Panc1 (cell line): ENCODE results near the gene RPLP1.

Experiments
- POLR2AphosphoS5 ChIP-seq: IDR thresholded peaks from 2 replicates; pipeline ENCODE4 v1.6.1; 2012; ENCODE audit warnings: mild to moderate bottlenecking, low read depth, low read length, moderate library complexity
- TF ChIP-seq, protein P1 (sequence below): fragments of 450-650 bp; IDR thresholded peaks from 2 replicates; pipeline ENCODE4 v1.5.1; 2017; ENCODE audit warnings: mild to moderate bottlenecking

DNA sequence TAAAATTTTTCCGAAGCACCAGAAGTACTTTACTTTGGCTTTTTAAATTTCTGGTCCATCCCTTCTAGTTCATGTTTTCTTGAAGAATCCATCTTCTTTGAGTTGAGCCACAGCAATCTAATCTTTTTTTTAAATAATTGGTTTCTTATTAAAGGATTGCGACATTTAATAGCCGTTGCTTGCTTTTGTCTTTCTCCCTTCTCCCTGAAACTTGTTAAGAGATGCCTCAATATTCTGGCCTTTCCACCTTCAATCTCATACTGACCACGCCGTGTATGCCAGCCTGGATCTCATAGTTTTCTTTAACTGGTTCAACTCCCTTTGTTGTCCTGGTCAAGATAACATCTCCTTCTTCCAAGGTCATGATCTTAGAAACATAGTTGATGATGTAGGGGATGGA lies 18.4 kb upstream of the RPLP1 start:
- no peak for TF ChIP-seq POLR2AphosphoS5
- TF ChIP-seq, protein P1, sequence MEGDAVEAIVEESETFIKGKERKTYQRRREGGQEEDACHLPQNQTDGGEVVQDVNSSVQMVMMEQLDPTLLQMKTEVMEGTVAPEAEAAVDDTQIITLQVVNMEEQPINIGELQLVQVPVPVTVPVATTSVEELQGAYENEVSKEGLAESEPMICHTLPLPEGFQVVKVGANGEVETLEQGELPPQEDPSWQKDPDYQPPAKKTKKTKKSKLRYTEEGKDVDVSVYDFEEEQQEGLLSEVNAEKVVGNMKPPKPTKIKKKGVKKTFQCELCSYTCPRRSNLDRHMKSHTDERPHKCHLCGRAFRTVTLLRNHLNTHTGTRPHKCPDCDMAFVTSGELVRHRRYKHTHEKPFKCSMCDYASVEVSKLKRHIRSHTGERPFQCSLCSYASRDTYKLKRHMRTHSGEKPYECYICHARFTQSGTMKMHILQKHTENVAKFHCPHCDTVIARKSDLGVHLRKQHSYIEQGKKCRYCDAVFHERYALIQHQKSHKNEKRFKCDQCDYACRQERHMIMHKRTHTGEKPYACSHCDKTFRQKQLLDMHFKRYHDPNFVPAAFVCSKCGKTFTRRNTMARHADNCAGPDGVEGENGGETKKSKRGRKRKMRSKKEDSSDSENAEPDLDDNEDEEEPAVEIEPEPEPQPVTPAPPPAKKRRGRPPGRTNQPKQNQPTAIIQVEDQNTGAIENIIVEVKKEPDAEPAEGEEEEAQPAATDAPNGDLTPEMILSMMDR: no peak
